IPS DF 19.7 (cell line): Measurements from ENCODE around the gene BTN1A1.
"Not testable (repeated sequence)": the region's sequence is repeated elsewhere in the genome, so short reads cannot be mapped to it uniquely, and the experiment has no call there.

Experiments used
- DNase-seq: peaks from one replicate; pipeline ENCODE4 v3.0.0-alpha.2; 2013; ENCODE audit warnings: low read depth, low spot score

Gene BTN1A1

GRCh38 chr6:26537160-26537845, 37.2 kb downstream of the BTN1A1 start:
- DNase-seq, result peak; percentile 94

GRCh38 chr6:26537846-26538571, 37.9 kb downstream of the BTN1A1 start, which contains the start of gene HMGN4:
Gene HMGN4 (plus strand): TSS chr6:26538366. CDS start chr6:26545207, 6,841 bp downstream.
- DNase-seq, result no peak

GRCh38 chr6:26538572-26538902, 38.4 kb downstream of the BTN1A1 start:
- no peak for DNase-seq

GRCh38 chr6:26539071-26539615, 39.0 kb downstream of the BTN1A1 start:
- no peak for DNase-seq

GRCh38 chr6:26541579-26541978, 41.5 kb downstream of the BTN1A1 start:
- no peak for DNase-seq

GRCh38 chr6:26543953-26544352, 43.9 kb downstream of the BTN1A1 start:
- DNase-seq, result no peak

GRCh38 chr6:26544473-26544872, 44.4 kb downstream of the BTN1A1 start:
- DNase-seq, result no peak

- no peak for DNase-seq
Measured at GRCh38 chr6:26545627-26546026, 45.5 kb downstream of the BTN1A1 start.

GRCh38 chr6:26547363-26547762, 47.3 kb downstream of the BTN1A1 start:
- DNase-seq, result not testable (repeated sequence)

- DNase-seq, result no peak
Measured at GRCh38 chr6:26550250-26550993, 50.3 kb downstream of the BTN1A1 start.

- no peak for DNase-seq
Measured at GRCh38 chr6:26552205-26552604, 52.1 kb downstream of the BTN1A1 start.

GRCh38 chr6:26552640-26553188, 52.6 kb downstream of the BTN1A1 start:
- no peak for DNase-seq

GRCh38 chr6:26553264-26553634, 53.1 kb downstream of the BTN1A1 start:
- DNase-seq, result no peak

GRCh38 chr6:26553635-26554446, 53.7 kb downstream of the BTN1A1 start:
- no peak for DNase-seq

GRCh38 chr6:26554447-26554696, 54.3 kb downstream of the BTN1A1 start:
- no peak for DNase-seq

GRCh38 chr6:26554697-26555504, 54.8 kb downstream of the BTN1A1 start:
- no peak for DNase-seq

GRCh38 chr6:26555505-26556262, 55.6 kb downstream of the BTN1A1 start:
- DNase-seq, result no peak

GRCh38 chr6:26556263-26557070, 56.4 kb downstream of the BTN1A1 start:
- DNase-seq, result no peak
